ENCODE measurements around the gene CFAP73.
A peak's percentile ranks its signal among the peaks of the same experiment; 100 is the strongest.

CFAP73 gene

GRCh38 chr12:113146999-113147398 lies 2.5 kb upstream of the CFAP73 start:
- DNase-seq (ENCODE audit: low read depth), result no peak
- TF ChIP-seq CTCF (IDR thresholded peaks at IDR 0.05; ENCODE audit: control insufficient read depth, insufficient read depth, low read depth, low read length, missing control alignments), result no peak
- H3K4me3 ChIP-seq (ENCODE audit: control insufficient read depth, low read depth, low read length), result no peak overlapping the region

DNA sequence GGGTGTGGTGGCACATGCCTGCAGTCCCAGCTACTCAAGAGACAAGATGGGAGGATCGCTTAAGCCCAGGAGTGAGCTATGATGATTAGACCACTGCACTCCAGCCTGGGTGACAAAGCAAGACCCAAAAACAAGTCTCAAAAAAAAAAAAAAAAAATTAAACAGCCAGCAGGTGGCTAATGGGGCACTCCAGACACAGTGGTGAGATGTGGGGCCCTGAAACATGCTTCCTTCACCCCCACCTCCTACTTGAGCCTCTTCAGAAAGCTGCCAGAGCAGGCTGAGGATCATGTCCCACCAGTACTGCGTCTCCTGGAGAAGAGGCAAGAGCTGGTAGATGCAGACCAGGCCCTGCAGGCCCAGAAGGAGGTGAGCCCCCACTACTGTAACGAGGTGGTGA lies 2.1 kb downstream of the CFAP73 start:
- DNase-seq (ENCODE audit: low read depth), result no peak
- TF ChIP-seq CTCF (IDR thresholded peaks at IDR 0.05; ENCODE audit: control insufficient read depth, insufficient read depth, low read depth, low read length, missing control alignments), result no peak

DNA sequence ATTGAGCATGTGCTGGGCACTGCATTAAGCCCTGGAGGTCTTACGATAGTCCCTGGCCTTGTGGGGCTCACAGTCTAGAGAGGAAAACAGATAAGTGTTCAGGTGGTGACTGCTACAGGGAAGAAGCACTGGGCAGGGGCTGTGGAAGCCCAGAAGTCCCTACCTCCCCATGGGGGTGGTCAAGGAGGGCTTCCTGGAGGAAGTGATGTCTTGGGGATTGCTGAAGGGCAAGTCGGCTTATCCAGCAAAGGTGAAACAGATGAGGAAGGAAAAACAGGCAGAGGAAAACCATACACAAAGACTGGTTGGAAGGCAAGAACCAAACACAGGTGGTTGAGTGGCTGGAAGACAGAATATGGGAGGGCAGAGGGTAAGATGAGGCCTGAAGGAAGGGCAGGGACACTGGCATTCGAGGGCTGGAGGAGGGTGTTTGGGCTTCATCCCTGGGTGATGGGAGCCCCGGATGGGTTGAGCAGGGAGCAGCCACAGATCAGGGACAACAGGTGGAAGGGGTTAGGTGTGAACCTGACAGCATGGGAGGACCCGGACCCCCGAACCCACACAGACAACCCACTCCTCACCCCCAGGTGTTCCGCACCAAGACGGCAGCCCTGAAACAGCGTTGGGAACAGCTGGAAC lies 2.8 kb downstream of the CFAP73 start:
- H3K4me3 ChIP-seq (ENCODE audit: control insufficient read depth, low read depth, low read length), result no peak overlapping the region
- no peak for DNase-seq (ENCODE audit: low read depth)
- no peak for TF ChIP-seq CTCF (IDR thresholded peaks at IDR 0.05; ENCODE audit: control insufficient read depth, insufficient read depth, low read depth, low read length, missing control alignments)

More for the DNA sequence above, 2.1 kb downstream of the CFAP73 start:
- no peak overlapping the region for H3K4me3 ChIP-seq (ENCODE audit: control insufficient read depth, low read depth, low read length)

DNA sequence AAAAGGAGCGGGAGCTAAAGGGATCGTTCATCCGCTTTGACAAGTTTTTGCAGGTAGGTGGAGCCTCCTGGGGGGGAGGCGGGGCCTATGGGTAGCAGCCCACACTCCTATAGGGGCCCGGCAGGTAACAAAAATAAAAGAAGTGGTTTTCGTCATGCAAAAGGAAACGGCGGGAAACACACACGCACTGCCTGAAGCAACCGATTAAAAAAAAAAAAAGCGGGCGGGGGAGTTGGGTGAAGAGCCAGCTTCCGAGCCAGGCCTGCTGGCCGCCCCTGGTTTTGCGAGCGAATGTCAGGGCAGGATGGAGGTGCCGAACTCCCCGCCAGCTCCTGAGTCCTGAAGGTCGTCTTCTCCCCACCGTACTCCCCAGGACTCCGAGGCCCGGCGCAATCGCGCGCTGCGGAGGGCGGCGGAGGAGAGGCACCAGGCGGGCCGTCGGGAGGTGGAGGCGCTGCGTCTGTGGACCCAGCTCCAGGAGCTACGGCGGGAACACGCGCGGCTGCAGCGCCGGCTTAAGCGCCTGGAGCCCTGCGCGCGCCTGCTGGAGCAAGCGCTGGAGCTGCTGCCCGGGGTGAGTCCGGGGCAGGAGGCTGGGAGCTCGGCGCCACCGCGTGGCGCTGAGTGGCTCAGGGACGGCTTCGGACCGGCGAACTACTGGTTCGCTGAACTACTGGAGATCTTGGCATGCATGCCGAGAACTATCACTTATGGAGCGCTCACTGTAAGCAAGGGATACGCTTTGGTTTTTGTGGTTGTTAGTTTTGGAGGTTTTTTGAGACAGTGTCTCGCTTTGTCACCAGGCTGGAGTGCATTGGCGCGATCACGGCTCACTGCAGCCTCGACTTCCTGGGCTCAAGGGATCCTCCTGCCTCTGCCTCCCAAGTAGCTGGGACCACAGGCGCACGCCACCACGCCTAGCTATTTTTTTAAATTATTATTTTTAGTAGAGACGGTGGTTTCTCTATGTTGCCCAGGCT lies 3.6 kb downstream of the CFAP73 start:
- peak; percentile 56 for TF ChIP-seq CTCF (IDR thresholded peaks at IDR 0.05; ENCODE audit: control insufficient read depth, insufficient read depth, low read depth, low read length, missing control alignments)
- DNase-seq (ENCODE audit: low read depth), result peak; percentile 33
- H3K4me3 ChIP-seq (ENCODE audit: control insufficient read depth, low read depth, low read length), result peak overlapping the region; percentile 36

DNA sequence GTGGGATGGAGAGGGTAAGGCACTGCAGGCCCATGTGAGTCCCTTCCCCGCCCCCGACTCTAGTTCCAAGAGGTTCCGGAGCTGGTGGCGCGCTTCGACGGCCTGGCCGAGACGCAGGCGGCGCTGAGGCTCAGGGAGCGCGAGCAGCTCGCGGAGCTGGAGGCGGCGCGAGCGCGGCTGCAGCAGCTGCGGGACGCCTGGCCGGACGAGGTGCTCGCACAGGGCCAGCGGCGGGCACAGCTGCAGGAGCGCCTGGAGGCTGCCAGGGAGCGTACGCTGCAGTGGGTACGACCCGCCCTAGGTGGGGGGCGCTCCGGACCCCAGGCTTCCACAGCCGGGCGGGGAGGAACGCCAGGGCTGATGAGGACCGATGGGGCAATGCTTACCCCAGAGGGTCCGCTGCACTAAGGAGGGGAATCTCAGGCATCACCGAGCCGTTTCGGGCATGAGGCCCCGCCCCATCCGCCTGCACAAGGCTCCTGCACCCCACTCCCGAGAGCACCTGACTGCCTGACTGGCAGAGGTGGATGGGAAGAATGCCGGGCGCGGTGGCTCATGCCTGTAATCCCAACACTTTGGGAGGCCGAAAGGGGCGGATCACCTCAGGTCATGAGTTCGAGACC lies 4.9 kb downstream of the CFAP73 start:
- no peak for DNase-seq (ENCODE audit: low read depth)
- H3K4me3 ChIP-seq (ENCODE audit: control insufficient read depth, low read depth, low read length), result no peak overlapping the region; the same call in 1 of the 2 replicates
- TF ChIP-seq CTCF (IDR thresholded peaks at IDR 0.05; ENCODE audit: control insufficient read depth, insufficient read depth, low read depth, low read length, missing control alignments), result no peak

DNA sequence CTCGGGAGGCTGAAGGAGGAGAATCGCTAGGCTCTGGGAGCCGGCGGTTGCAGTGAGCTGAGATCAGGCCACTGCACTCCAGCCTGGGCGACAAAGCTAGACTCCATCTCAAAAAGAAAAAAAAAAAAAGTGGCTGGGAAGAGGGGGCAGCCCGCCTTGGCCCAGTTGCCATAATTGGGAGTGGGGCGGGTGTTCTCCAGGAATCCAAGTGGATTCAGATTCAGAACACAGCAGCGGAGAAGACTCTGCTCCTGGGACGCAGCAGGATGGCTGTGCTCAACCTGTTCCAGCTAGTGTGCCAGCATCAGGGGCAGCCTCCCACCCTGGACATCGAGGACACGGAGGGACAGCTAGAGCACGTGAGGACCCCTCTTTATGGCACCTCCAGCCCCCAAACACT lies 5.5 kb downstream of the CFAP73 start:
- TF ChIP-seq CTCF (IDR thresholded peaks at IDR 0.05; ENCODE audit: control insufficient read depth, insufficient read depth, low read depth, low read length, missing control alignments), result no peak
- DNase-seq (ENCODE audit: low read depth), result no peak
- H3K4me3 ChIP-seq (ENCODE audit: control insufficient read depth, low read depth, low read length), result no peak overlapping the region

Data from AG09309 (cell line).